Body of pancreas (tissue), 4 donors: ENCODE measurements around the gene PRMT5.

Experiments used
- POLR2A ChIP-seq, 3 donors: fragments of 450-650 bp; IDR thresholded peaks; one replicate each; pipeline ENCODE4 v1.6.1; 2016; ENCODE audit warnings: antibody characterized with exemption in 3 of 3, mild to moderate bottlenecking in 2 of 3
- TF ChIP-seq, protein P1 (sequence below), 7 experiments: fragments of 450-650 bp in 4 of 7; fragments of 200-600 bp in 3 of 7; sonication (generic) in 3 of 7; IDR thresholded peaks; one replicate each; pipeline ENCODE4 v1.5.1; 2016 to 2019; ENCODE audit warnings: antibody characterized with exemption in 7 of 7

DNA sequence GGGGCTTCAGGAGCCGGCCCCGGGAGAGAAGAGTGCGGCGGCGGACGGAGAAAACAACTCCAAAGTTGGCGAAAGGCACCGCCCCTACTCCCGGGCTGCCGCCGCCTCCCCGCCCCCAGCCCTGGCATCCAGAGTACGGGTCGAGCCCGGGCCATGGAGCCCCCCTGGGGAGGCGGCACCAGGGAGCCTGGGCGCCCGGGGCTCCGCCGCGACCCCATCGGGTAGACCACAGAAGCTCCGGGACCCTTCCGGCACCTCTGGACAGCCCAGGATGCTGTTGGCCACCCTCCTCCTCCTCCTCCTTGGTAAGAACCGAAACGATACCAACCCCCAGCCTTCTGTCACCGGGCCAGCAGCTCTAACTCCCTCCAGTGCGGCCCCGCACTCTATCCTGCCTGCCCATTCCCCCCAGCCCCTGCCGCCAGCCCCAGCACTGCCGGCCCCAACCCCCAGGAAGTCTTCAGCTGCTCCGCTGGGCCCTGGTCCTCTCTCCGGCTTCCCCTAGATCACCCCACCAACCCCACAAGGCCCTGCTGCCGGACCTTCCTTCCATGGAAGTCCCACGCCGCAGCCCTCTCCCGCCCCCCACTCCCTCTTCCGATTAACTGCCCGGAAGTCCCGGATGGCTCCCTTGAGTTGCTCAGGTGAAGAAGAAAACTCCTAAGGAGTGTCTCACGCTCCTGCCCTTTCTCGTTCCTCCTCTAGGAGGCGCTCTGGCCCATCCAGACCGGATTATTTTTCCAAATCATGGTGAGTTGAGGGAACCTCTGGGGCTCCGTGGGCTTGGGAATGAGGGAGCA lies 56.9 kb downstream of the PRMT5 start:
- TF ChIP-seq, protein P1, sequence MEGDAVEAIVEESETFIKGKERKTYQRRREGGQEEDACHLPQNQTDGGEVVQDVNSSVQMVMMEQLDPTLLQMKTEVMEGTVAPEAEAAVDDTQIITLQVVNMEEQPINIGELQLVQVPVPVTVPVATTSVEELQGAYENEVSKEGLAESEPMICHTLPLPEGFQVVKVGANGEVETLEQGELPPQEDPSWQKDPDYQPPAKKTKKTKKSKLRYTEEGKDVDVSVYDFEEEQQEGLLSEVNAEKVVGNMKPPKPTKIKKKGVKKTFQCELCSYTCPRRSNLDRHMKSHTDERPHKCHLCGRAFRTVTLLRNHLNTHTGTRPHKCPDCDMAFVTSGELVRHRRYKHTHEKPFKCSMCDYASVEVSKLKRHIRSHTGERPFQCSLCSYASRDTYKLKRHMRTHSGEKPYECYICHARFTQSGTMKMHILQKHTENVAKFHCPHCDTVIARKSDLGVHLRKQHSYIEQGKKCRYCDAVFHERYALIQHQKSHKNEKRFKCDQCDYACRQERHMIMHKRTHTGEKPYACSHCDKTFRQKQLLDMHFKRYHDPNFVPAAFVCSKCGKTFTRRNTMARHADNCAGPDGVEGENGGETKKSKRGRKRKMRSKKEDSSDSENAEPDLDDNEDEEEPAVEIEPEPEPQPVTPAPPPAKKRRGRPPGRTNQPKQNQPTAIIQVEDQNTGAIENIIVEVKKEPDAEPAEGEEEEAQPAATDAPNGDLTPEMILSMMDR (IDR thresholded peaks at IDR 0.05): peak; percentile 92 to 98 (median 95)
- TF ChIP-seq POLR2A (IDR thresholded peaks at IDR 0.05): peak in 2 of 3 donors; percentile 10 to 21
